GM21360 (cell line): ENCODE results near the gene WDPCP.
"Not testable (repeated sequence)": the region's sequence is repeated elsewhere in the genome, so short reads cannot be mapped to it uniquely, and the experiment has no call there.

Source experiments
- ATAC-seq: cut with Tn5 transposase; IDR thresholded peaks from one replicate; pipeline ENCODE4 v1.9.1; 2021; ENCODE audit warnings: mild to moderate bottlenecking, moderate library complexity; ENCODE audit not compliant: unreplicated experiment

The WDPCP gene

GRCh38 chr2:63469313-63469712 is 119.0 kb downstream of the WDPCP start:
- not testable (repeated sequence) for ATAC-seq

- ATAC-seq: no peak
Observed at GRCh38 chr2:63465633-63466032, 122.6 kb downstream of the WDPCP start.

GRCh38 chr2:63463142-63463541 is 125.1 kb downstream of the WDPCP start:
- ATAC-seq: no peak

- ATAC-seq: no peak
Observed at GRCh38 chr2:63446658-63447057, 141.6 kb downstream of the WDPCP start.

GRCh38 chr2:63444565-63445288 is 143.6 kb downstream of the WDPCP start:
- ATAC-seq: peak; percentile 66

- ATAC-seq: no peak
Observed at GRCh38 chr2:63440612-63441011, 147.7 kb downstream of the WDPCP start.

- ATAC-seq: no peak
Observed at GRCh38 chr2:63438181-63438580, 150.1 kb downstream of the WDPCP start.

GRCh38 chr2:63436488-63436887 is 151.8 kb downstream of the WDPCP start:
- no peak for ATAC-seq

GRCh38 chr2:63435070-63435469 is 153.2 kb downstream of the WDPCP start:
- ATAC-seq: no peak

- ATAC-seq: no peak
Observed at GRCh38 chr2:63434024-63435001, 154.0 kb downstream of the WDPCP start.

- ATAC-seq: no peak
Observed at GRCh38 chr2:63432373-63432772, 155.9 kb downstream of the WDPCP start.

- ATAC-seq: no peak
Observed at GRCh38 chr2:63425606-63426005, 162.7 kb downstream of the WDPCP start.

- ATAC-seq: no peak
Observed at GRCh38 chr2:63425079-63425416, 163.2 kb downstream of the WDPCP start.

GRCh38 chr2:63424329-63425078 is 163.8 kb downstream of the WDPCP start:
- peak; percentile 76 for ATAC-seq

GRCh38 chr2:63422556-63422955 is 165.7 kb downstream of the WDPCP start:
- no peak for ATAC-seq

- ATAC-seq: no peak
Observed at GRCh38 chr2:63408530-63408929, 179.7 kb downstream of the WDPCP start.

- no peak for ATAC-seq
Observed at GRCh38 chr2:63406641-63407040, 181.6 kb downstream of the WDPCP start.

- ATAC-seq: no peak
Observed at GRCh38 chr2:63403820-63404219, 184.5 kb downstream of the WDPCP start.

- not testable (repeated sequence) for ATAC-seq
Observed at GRCh38 chr2:63402889-63403288, 185.4 kb downstream of the WDPCP start.

- no peak for ATAC-seq
Observed at GRCh38 chr2:63399156-63399555, 189.1 kb downstream of the WDPCP start.

- no peak for ATAC-seq
Observed at GRCh38 chr2:63379451-63379850, 208.8 kb downstream of the WDPCP start.
